Mesenteric fat pad (tissue), 1 donor: ENCODE data around the gene NOS2. TPM values are rescaled to one million over a fixed set of nuclear protein-coding genes. Genes with fewer than 3 reads are reported as not detected.

Source experiments
- DNase-seq: peaks from one replicate; pipeline ENCODE4 v3.0.0-alpha.2; 2020; ENCODE audit warnings: low spot score
- total RNA-seq: library from RNA; stranded (reverse); fragmentation: NEBNext Ultra II Directional; extraction: Animal tissue kit (Norgen Biotek cat#: 25700); gene quantifications from one replicate; pipeline ENCODE4 v1.2.1, GENCODE V29; 2021
- donor health status: DM: yes; HTN: yes; CAD: no.

Gene NOS2
- total RNA-seq, 1 donor from 2014 or later: 0.13 TPM

GRCh38 chr17:27819145-27819544 lies 18.8 kb upstream of the NOS2 start:
- DNase-seq: no peak

- DNase-seq: no peak
Measured at GRCh38 chr17:27818401-27819105, 18.2 kb upstream of the NOS2 start.

GRCh38 chr17:27817731-27818130 lies 17.4 kb upstream of the NOS2 start:
- DNase-seq: no peak

GRCh38 chr17:27816946-27817345 lies 16.6 kb upstream of the NOS2 start:
- no peak for DNase-seq

- no peak for DNase-seq
Measured at GRCh38 chr17:27811961-27812360, 11.6 kb upstream of the NOS2 start.

- no peak for DNase-seq
Measured at GRCh38 chr17:27810902-27811557, 10.7 kb upstream of the NOS2 start.

- no peak for DNase-seq
Measured at GRCh38 chr17:27810211-27810901, 10.0 kb upstream of the NOS2 start.

GRCh38 chr17:27809555-27809954 lies 9.2 kb upstream of the NOS2 start:
- no peak for DNase-seq

- no peak for DNase-seq
Measured at GRCh38 chr17:27808628-27809027, 8.3 kb upstream of the NOS2 start.

GRCh38 chr17:27807567-27808470 lies 7.5 kb upstream of the NOS2 start:
- no peak for DNase-seq

- DNase-seq: no peak
Measured at GRCh38 chr17:27805520-27806146, 5.3 kb upstream of the NOS2 start.

GRCh38 chr17:27804113-27804512 lies 3.8 kb upstream of the NOS2 start:
- no peak for DNase-seq

GRCh38 chr17:27802962-27803680 lies 2.8 kb upstream of the NOS2 start:
- no peak for DNase-seq

- no peak for DNase-seq
Measured at GRCh38 chr17:27802033-27802432, 1.7 kb upstream of the NOS2 start.

GRCh38 chr17:27798376-27798775 lies 2.0 kb downstream of the NOS2 start:
- DNase-seq: no peak

- no peak for DNase-seq
Measured at GRCh38 chr17:27797390-27798091, 2.8 kb downstream of the NOS2 start.

GRCh38 chr17:27793906-27794569 lies 6.3 kb downstream of the NOS2 start:
- DNase-seq: no peak

- no peak for DNase-seq
Measured at GRCh38 chr17:27793168-27793905, 7.0 kb downstream of the NOS2 start.
